OCI-LY3 (cell line): ENCODE results near the gene TMC6.

Experiments used
- CTCF ChIP-seq: fragments of 200-600, 300-600 bp; sonication (generic); IDR thresholded peaks from 2 replicates; pipeline ENCODE4 v1.5.1; 2014; ENCODE audit warnings: antibody characterized with exemption, low read length, low read depth
- EZH2phosphoT487 ChIP-seq: fragments of 200-600 bp; shearing (Covaris generic); IDR thresholded peaks from 2 replicates; pipeline ENCODE4 v1.6.1; 2018; ENCODE audit warnings: antibody characterized with exemption, mixed run types, low read depth

DNA sequence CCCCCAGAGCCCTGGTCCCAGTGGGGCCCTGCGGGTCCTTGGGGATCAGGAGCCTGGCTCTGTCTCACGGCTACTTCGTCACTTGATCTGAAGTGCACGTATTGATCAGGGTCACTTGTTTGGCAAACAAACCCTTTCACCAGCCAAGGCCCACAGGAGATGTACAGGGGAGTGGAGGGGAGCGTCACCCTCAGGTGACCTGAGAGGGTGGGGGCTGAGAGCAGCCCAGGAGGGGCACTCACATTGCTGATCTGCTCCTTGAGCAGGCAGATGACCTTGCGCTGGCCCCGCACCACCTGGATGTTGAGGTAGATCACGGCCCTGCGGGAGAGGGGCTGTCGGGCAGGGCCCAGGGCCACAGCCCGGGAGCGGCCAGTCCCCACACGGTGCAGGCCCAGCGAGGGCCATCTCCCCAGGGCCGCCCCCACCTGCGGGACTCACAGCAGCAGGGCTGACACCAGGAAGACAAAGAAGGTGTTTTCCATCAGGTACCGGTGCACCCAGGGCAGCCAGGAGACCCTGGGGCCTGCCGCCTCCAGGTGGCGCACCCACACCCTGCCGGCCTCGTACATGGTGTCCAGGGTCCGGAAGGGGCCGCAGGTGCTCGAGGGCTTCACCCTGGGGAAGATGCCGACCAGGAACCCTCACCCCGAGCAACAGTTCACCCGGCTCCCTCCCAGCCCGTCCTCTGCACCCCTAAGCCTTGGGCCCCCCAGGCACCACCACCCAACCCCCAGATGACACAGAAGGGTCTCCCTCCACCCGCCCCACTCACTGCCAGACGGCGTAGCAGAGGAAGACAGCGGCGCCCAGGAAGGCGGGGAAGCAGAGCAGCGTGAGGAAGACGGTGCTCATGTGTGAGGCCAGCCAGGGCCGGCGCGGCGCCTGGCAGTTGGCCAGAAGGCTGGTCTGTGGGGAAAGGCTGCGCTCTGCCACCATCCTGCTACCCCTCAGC lies 11.3 kb downstream of the TMC6 start:
- TF ChIP-seq CTCF (peak; percentile 44), EZH2phosphoT487 (no peak)
